SW 1271 (cell line): ENCODE data around the gene ARRDC4.

Experiments
- DNase-seq, 2 experiments: peaks; one replicate each; lab custom pipeline; 2025; lab: John Stamatoyannopoulos, UW

ARRDC4 gene

DNA sequence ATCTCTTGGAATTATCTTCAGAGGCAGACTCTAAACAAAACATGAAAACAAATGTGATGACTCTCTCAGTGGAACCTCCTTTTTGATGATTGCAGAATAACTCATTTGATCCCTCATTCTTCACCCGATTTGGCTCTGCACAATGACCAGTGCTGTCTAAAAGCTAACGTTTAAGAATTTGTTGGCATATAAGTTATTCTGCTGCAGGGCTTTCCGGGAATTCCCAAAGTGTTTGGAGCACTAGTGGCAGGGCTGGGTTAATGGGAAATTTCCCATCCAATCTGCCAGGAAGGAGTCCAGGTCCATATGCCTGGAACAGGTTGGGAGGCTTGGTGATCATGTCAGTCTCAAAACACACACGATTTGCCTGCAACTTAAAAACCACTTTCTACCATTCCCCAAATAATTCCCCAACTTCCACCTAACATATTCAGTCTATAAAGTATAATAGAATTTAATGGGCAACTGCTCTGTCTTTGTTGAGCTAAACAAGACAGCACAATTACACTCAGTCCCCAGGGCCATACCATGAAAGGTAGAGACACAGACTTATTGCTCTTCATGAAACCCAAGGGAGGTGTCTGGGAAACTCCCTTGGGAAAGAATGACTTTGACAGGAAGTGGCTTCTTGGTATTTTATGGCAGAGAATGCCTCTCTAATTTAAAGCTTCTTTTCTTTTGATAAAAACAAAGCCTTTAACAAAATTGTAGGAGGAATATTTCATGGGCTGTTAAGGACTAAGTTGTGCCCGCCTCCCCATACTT lies 38.0 kb downstream of the ARRDC4 start:
- no peak for DNase-seq

DNA sequence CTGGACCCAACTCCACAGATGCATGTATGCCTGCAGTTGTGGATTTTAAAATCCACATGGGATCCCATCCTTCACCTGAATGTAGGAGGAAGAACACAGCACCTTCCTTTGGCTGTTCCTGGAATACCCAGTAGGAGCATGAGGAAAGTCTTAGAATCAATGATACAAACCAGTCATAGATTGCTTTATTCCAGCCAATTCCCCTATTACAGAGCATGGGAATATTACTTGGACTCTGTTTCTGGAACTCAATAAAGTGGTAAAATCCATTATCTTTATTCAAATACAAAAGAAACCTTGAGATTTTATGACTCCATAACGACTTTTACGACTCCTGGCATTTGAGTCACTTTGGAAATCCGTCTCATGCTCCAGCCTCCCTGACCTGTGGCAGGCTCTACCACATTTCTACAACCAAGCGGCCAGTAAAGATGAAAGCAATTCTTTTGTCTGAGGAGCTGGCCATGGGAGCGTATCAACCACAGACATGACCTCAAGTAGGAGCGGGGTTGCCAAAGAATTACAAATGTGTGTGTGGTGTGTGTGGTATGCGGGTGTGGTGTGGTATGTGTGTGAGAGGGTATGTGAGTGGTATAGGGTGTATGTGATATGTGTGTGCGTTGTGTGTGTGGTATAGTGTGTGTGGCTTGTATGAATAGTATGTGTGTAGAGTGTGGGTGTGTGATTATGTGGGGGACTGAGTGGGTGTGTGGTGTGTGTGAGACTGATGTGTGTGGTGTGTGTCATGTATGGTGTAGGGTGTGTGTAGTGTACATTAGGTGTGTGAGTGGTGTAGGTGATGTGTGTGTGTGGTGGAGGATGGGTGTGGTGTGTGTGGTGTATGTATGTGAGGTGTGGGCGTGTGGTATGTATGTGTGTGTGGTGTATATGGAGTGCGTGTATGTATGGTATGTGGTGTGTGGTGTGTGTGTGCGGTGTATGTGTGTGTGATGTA lies 40.0 kb downstream of the ARRDC4 start:
- no peak for DNase-seq

DNA sequence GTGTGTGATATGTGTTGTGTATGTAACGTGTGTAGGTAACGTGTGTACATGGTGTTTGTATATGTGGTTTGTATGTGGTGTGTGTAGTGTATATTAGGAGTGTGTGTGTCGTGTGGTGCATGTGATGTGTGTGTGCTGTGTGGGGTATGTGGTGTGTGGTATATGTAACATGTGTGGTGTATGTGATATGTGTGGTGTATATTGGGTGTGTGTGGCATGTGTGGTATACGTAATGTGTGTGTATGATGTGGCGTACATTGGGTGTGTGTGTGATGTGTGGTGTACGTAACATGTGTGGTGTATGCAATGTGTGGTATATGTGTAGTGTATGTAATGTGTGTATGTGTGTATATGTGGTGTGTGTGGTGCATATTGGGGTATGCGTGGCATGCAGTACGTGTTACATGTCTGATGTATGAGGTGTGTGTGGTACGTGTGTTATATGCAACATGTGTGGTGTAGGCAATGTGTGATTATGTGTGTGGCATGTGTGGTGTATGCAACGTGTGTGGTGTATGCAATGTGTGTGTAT lies 41.2 kb downstream of the ARRDC4 start:
- DNase-seq = no peak

DNA sequence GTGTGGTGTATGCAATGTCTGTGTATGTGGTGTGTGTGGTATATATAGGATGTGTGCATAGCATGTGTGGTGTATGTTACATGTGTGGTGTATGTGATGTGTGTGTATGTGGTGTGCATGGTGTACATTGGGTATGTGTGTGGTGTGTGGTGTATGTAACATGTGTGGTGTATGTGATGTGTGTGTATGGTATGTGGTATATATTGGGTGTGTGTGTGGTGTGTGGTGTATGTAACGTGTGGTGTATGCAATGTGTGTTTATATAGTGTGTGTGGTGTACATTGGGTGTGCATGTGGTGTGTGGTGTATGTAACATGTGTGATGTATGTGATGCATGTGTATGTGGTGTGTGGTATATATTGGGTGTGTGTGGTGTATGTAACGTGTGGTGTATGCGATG lies 41.9 kb downstream of the ARRDC4 start:
- no peak for DNase-seq

DNA sequence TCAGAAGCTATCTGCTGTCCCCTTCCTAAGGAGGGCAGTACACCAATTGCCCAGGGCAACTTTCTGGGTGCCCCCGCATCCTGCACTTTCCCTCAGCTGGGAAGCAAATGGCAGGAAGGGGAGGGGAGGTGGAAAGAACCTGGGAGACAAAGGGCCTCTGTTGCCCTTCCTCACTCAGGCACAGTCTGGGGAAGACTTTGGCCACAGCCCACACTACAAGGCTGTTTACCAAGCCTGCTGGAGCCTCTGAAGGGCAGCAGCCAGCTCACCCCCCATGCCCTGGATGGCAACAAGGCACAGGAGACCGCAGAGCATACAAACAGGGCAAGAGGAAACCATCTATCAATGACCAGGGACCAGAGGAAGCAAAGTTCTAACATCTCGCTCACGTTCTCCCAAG lies 42.4 kb downstream of the ARRDC4 start:
- no peak for DNase-seq

DNA sequence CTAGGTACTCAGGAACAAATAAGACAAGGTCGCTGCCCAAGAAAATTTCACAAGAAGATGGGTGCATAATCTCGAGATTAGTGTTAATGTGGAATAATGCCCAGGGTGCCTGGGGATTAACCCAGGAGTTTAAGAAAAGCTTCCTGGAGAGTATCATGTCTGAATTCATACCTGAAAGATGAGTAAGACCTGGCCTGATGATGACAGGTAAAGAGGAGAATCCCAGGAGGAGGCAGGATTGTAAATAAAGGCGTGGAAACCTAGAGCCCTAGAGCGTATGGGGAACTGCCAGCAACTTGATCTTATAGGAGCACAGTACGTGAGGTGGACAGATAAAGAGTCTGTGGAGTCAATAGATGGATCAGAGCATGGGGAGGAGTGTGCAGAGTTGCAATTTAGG lies 43.0 kb downstream of the ARRDC4 start:
- DNase-seq = no peak

DNA sequence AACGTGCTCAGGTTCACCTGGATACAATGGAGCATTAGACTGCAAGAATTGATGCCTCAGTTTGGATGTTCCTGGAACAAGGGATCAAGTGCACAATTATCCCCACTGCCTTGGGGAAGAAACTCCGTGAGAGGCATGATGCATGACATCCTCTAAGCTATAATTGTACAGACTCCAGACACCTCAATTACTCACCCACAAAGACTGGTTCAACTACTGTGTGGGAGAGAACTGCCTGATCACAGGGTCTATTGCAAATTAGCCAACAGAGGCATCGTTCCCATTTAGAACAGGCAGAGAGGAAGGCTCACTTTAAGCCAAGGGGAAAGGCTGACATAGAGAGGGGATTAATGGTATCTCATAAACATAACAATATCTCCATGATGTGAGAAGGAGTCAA lies 43.5 kb downstream of the ARRDC4 start:
- no peak for DNase-seq

DNA sequence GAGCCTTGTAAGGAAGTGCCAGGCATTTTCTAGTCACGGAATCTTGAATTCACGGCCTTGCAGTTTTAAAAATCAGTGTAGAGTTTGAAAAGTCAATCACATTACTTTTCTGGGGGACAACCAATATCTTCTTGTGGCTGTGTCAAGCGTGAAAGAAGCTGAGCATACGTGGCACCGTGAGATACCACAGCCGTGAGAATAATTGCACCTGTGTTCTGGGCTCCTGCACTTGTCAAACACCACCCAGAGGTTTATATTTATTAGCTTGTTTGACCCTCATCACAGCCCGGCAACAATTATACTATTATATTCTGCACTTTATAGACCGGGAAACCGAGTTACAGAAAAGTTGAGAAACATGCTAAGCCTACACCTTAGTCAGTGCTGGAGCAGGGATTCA lies 45.2 kb downstream of the ARRDC4 start:
- DNase-seq = no peak

DNA sequence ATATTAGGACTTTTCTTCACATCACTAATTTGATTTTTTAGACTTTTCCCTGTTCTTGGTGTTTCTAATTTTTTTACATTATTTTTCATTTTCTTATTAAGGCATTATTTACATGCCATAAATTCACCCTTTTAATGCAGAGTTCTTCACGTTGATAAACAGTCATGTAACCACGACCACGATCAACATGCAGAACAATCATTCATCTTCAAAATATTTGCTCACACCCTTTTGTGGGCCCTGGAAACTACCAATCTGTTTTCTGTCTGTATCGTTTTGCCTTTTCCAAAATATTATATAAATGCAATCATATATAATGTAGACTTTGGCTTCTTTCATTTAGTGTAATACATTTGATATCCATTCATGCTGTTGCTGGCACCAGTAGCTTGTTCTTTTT lies 48.7 kb downstream of the ARRDC4 start:
- no peak for DNase-seq

DNA sequence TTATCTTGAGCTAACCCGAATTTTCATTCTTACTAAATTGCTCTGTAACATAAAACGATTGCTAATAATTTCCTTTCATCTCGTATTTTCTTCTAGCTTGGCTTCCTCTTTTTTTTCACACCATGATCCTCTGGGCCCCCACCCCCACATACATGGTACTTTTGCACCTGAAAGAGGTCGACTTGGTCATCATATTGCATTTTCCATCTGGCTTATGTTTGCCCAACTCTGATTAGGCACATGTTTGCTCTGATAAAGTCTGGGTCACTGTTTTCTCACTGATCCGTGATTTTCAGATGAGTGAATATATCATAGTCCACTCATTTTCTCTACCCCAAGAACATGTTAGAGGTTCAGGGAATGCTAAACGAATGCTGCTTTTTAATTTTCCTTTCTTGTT lies 49.5 kb downstream of the ARRDC4 start:
- DNase-seq = no peak

DNA sequence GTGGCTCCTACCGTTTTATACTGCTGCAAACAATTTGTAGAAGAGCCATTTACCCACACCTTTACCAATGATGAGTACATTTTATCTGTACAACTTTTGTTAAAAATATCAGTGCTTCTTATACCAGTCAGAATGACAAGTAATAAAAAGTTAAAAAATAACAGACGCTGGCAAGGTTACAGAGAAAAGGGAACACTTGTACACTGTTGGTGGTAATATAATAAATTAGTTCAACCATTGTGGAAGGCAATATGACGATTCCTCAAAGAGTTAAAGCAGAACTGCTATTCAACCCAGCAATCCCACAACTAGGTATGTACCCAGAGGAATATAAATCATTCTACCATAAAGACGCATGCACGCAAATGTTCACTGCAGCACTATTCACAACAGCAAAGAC lies 51.9 kb downstream of the ARRDC4 start:
- no peak for DNase-seq

DNA sequence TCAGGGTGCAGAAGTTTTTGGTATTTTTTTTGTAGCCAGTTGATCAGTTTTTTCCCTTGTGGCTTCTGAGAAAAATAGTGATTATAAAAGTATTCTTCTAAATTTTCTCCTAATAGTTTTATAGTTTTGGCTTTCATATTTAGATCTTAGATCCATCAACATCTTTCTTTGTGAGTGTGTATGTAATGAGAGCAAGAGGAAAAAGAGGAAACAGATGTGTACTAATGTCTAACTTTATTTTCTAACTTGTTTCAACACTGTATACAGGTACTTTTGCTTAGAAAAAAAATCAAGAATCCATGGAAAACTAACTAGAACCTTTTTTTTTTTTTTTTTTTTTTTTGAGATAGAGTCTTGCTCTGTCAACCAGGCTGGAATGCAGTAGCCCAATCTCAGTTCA lies 53.1 kb downstream of the ARRDC4 start:
- DNase-seq = no peak

DNA sequence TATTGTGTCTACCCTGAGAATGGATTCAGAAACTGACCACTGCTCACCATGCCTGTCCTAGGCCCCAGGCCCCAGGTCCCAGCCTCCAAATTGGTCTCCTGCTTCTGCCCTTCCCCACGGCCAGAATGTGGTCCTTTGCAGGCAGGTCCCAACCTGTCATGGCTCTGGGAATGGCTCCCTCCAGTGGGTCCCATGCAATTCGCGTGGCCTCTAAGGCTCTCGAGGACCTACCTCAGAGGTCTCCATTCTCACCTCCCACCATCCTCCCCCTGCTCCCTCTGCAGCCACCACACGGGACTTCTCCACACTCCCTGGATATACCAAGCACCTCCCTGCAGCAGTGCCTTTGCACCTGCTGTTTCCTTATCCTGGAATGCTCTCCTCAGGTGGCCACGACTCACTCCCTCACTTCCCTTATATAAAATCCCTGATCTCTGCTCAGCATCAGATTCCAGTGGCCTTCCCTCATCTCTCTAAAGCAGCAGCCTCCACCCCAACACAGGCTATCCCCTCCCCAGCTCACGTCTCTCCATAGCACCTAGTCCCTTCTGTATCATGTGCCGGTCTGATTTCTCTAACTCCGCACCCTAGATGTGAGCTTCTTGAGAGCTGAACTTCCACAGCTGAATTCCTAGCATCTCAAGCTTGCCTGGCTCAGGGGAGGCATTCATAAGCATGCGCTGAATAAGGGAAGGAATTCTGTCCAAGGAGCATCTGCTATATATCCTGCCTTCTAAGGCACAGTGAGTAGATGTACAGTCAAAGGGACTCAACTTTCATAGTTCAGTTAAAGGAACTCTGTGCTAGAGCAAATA lies 56.9 kb downstream of the ARRDC4 start:
- DNase-seq = no peak

DNA sequence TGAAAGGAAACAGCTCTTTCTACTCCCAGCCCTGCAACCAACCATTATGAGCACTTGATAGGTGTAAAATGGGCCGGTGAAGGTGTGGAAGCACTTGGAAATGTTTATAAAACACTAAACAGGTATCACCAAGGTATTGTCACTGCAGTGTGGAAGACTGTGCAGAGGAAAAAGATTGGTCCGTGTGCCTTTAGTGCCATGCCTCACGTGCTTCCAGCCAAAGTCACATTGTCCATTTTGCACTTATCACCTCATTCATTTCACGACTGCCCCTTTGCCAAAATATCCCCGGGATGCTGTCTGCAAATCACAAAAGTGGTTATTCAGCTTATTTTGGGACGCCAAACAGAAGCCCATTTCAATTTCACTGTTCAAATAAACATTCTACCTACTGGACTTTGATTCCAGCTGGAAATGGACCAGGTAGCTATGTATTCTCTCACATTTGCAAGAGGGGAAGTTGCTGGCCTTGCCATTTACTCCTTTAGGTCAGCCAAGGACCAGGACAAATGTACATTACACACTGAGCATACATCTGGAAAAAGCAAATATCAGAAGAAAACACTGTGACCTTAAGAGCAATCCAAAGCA lies 58.4 kb downstream of the ARRDC4 start:
- no peak for DNase-seq
